ENCODE data around the gene SMAD1.

GRCh38 chr4:145498430-145498829 is 16.8 kb downstream of the SMAD1 start:
- no peak for TF ChIP-seq CTCF (IDR thresholded peaks at IDR 0.05)
- no peak for TF ChIP-seq EZH2 (IDR thresholded peaks at IDR 0.05)
